ENCODE measurements around the gene ABCC5.
"Not testable (repeated sequence)": the region's sequence is repeated elsewhere in the genome, so short reads cannot be mapped to it uniquely, and the experiment has no call there.

DNA sequence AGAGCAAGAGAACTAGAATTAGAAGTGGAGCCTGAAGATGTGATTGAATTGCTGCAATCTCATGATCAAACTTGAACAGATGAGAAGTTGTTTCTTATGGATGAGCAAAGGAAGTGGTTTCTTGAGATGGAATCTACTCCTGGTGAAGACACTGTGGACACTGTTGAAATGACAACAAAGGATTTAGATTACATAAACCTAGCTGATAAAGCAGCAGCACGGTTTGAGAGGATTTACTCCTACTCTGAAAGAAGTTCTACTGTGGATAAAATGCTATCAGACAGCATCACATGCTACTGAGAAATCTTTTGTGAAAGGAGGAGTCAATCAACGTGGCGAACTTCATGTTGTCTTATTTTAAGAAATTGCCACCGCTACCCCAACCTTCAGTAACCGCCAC, 140.5 kb downstream of the ABCC5 start:
- TF ChIP-seq, protein P1, sequence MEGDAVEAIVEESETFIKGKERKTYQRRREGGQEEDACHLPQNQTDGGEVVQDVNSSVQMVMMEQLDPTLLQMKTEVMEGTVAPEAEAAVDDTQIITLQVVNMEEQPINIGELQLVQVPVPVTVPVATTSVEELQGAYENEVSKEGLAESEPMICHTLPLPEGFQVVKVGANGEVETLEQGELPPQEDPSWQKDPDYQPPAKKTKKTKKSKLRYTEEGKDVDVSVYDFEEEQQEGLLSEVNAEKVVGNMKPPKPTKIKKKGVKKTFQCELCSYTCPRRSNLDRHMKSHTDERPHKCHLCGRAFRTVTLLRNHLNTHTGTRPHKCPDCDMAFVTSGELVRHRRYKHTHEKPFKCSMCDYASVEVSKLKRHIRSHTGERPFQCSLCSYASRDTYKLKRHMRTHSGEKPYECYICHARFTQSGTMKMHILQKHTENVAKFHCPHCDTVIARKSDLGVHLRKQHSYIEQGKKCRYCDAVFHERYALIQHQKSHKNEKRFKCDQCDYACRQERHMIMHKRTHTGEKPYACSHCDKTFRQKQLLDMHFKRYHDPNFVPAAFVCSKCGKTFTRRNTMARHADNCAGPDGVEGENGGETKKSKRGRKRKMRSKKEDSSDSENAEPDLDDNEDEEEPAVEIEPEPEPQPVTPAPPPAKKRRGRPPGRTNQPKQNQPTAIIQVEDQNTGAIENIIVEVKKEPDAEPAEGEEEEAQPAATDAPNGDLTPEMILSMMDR (IDR thresholded peaks at IDR 0.05), result not testable (repeated sequence)
- TF ChIP-seq POLR2AphosphoS5 (IDR thresholded peaks at IDR 0.05), result not testable (repeated sequence)
